H1 (cell line): ENCODE measurements around the gene KREMEN1. TPM values are rescaled to one million over a fixed set of nuclear protein-coding genes. Genes with fewer than 3 reads are reported as not detected.

Source experiments
- BCL11A ChIP-seq, 2 experiments: IDR thresholded peaks; one replicate each; pipeline ENCODE4 v1.6.1; 2011; ENCODE audit warnings: low read depth in 2 of 2, low read length in 2 of 2, mild to moderate bottlenecking in 2 of 2
- BRCA1 ChIP-seq: IDR thresholded peaks from 2 replicates; pipeline ENCODE4 v1.6.1; 2012; ENCODE audit warnings: low read depth, low read length, improper control_type of control experiment
- E2F6 ChIP-seq: IDR thresholded peaks from 2 replicates; pipeline ENCODE4 v1.6.1; 2012; ENCODE audit warnings: inconsistent platforms
- EP300 ChIP-seq, 2 experiments: IDR thresholded peaks; 1 replicate in 1 of 2; 2 replicates in 1 of 2; pipeline ENCODE4 v1.6.1; 2011 to 2012; ENCODE audit warnings: low read depth in 2 of 2, low read length in 2 of 2, mild to moderate bottlenecking in 2 of 2, borderline replicate concordance in 1 of 2, inconsistent platforms in 1 of 2, moderate library complexity in 1 of 2
- HDAC6 ChIP-seq: IDR thresholded peaks from one replicate; pipeline ENCODE4 v1.7.1; 2012; ENCODE audit warnings: low read depth, mild to moderate bottlenecking, inconsistent platforms, low read length, moderate library complexity
- NRF1 ChIP-seq: IDR thresholded peaks from 2 replicates; pipeline ENCODE4 v1.6.1; 2011; ENCODE audit warnings: mild to moderate bottlenecking, low read depth, low read length, improper control_type of control experiment
- RNF2 ChIP-seq: fragments of 200-900, 300-1000 bp; sonication (generic); IDR thresholded peaks from 2 replicates; pipeline ENCODE4 v1.7.1; 2016; ENCODE audit warnings: borderline replicate concordance, low read depth, mild to moderate bottlenecking, antibody characterized with exemption, low read length; ENCODE audit not compliant: poor library complexity, severe bottlenecking; ENCODE audit errors: missing control alignments
- polyA plus RNA-seq, 7 experiments: library from polyadenylated mRNA; depleted of rRNA in 3 of 7; stranded (reverse) in 5 of 7; unstranded in 2 of 7; fragments of >200 nt in 5 of 7; fragments of 200-250 nt in 2 of 7; gene quantifications; 1 replicate in 5 of 7; 2 replicates in 1 of 7; 4 replicates in 1 of 7; pipeline versions ENCODE4 v1.2.1 to v1.2.3, GENCODE V29; 2011 to 2013; ENCODE audit warnings: missing spikeins in 2 of 7, mixed read lengths in 2 of 7
- total RNA-seq: library from RNA; stranded (reverse); fragmentation: NEBNext Ultra II Directional; extraction: Animal tissue kit (Norgen Biotek cat#: 25700); gene quantifications from 2 replicates; pipeline ENCODE4 v1.2.1, GENCODE V29; 2021

The KREMEN1 gene
- total and polyA plus RNA-seq, 2 of the 8 experiments (the other 6 are each of a cell fraction or from before 2014, with no cell fraction given): 2.1 to 3.2 TPM

- TF ChIP-seq RNF2: no peak
- TF ChIP-seq BCL11A (IDR thresholded peaks at IDR 0.05; ENCODE audit: low read depth in 2 of 2, low read length in 2 of 2): no peak
- no peak for TF ChIP-seq E2F6
- no peak for TF ChIP-seq HDAC6
- TF ChIP-seq NRF1: no peak
- no peak for TF ChIP-seq BRCA1
- TF ChIP-seq EP300 (IDR thresholded peaks at IDR 0.05; ENCODE audit: borderline replicate concordance in 1 of 2, low read depth in 2 of 2, low read length in 2 of 2): no peak
These were observed 73.3 kb downstream of the KREMEN1 start (continued) for GRCh38 chr22:29146091-29146560.
